Lower leg skin (tissue), 3 donors: ENCODE measurements around the gene CAPN9.

Experiments
- CTCF ChIP-seq, 3 donors: fragments of 450-650 bp; IDR thresholded peaks; one replicate each; pipeline ENCODE4 v1.5.1; 2016; ENCODE audit warnings: antibody characterized with exemption in 3 of 3, mild to moderate bottlenecking in 3 of 3, moderate library complexity in 2 of 3
- POLR2A ChIP-seq, 2 donors: fragments of 450-650 bp; IDR thresholded peaks; one replicate each; pipeline ENCODE4 v1.6.1; 2016 to 2017; ENCODE audit warnings: antibody characterized with exemption in 2 of 2, mild to moderate bottlenecking in 1 of 2, moderate library complexity in 1 of 2

GRCh38 chr1:230771773-230772354 is 24.7 kb downstream of the CAPN9 start:
- TF ChIP-seq CTCF (IDR thresholded peaks at IDR 0.05): no peak
- no peak for TF ChIP-seq POLR2A (IDR thresholded peaks at IDR 0.05)
